Aorta (tissue), 5 donors: ENCODE measurements around the gene LRP5. TPM values are rescaled to one million over a fixed set of nuclear protein-coding genes. Genes with fewer than 3 reads are reported as not detected.

Experiments
- ATAC-seq: fragments of 200-7000 bp; cut with Tn5 transposase; one replicate; pipeline ENCODE4 v1.9.1; 2022; ENCODE audit warnings: moderate library complexity; ENCODE audit not compliant: low FRiP score
- DNase-seq, 2 donors: peaks; one replicate each; pipeline ENCODE4 v3.0.0-alpha.2; 2020
- H3K27ac ChIP-seq, 2 donors: one replicate each; pipeline ENCODE4 v1.5.1; 2013; ENCODE audit warnings: low read length in 2 of 2, mild to moderate bottlenecking in 2 of 2, moderate library complexity in 2 of 2, control low read depth in 1 of 2, inconsistent platforms in 1 of 2, low read depth in 1 of 2
- H3K27me3 ChIP-seq, 2 donors: one replicate each; pipeline ENCODE4 v1.6.1; 2013; ENCODE audit warnings: control low read depth in 1 of 2, low read length in 1 of 2, mild to moderate bottlenecking in 1 of 2, moderate library complexity in 1 of 2; ENCODE audit not compliant: insufficient read depth in 2 of 2, control insufficient read depth in 1 of 2
- H3K36me3 ChIP-seq, 2 donors: one replicate each; pipeline ENCODE4 v1.6.1; 2013; ENCODE audit warnings: control low read depth in 1 of 2, low read length in 1 of 2, mild to moderate bottlenecking in 1 of 2; ENCODE audit not compliant: insufficient read depth in 2 of 2, control insufficient read depth in 1 of 2
- H3K4me1 ChIP-seq, 2 donors: one replicate each; pipeline ENCODE4 v1.6.1; 2013; ENCODE audit warnings: low read length in 2 of 2, control low read depth in 1 of 2, mild to moderate bottlenecking in 1 of 2, moderate library complexity in 1 of 2; ENCODE audit not compliant: insufficient read depth in 2 of 2, control insufficient read depth in 1 of 2
- H3K4me3 ChIP-seq, 2 donors: one replicate each; pipeline ENCODE4 v1.5.1; 2013; ENCODE audit warnings: low read length in 2 of 2, control low read depth in 1 of 2, mild to moderate bottlenecking in 1 of 2
- H3K9me3 ChIP-seq: one replicate; pipeline ENCODE4 v1.6.1; 2013; ENCODE audit warnings: mild to moderate bottlenecking, low read length; ENCODE audit not compliant: control insufficient read depth
- WGBS, 2 donors: extraction: QIAGEN DNeasy Blood & Tissue Kit; methylation state at CpG; one replicate each; pipeline ENCODE4 v1.1.7; 2013; 5-methylcytosine and 5-hydroxymethylcytosine counted together
- intact Hi-C, 2 donors: fragments of 100-400 bp; cut with DNase I; formaldehyde crosslinking; loops; one replicate each; pipeline versions ENCODE4 v1.14.2 to v1.15.0; 2022
- polyA plus RNA-seq, 2 donors: library from polyadenylated mRNA; stranded (reverse); fragments of 200-250 nt; gene quantifications; one replicate each; pipeline ENCODE4 v1.2.3, GENCODE V29; 2013
- total RNA-seq, 2 donors: library from RNA; stranded (reverse); fragmentation: NEBNext Ultra II Directional; extraction: Animal tissue kit (Norgen Biotek cat#: 25700); gene quantifications; one replicate each; pipeline ENCODE4 v1.2.1, GENCODE V29; 2021
- donor health status: healthy with polysubstance abuse.
- donor health status: Bipolar disorder and iron deficiency.
- donor health status: DM: no; HTN: no; CAD: no.
- donor health status: DM: no; HTN: no; CAD: no.
- donor health status: DM: yes; HTN: yes; CAD: no.

Gene LRP5
- total and polyA plus RNA-seq, 4 donors, result 23.9 to 103 (median 69.5) TPM

GRCh38 chr11:68327586-68328370, 15.4 kb downstream of the LRP5 start:
- intact Hi-C loops, result no loop called here
- Histone ChIP-seq H3K36me3 (no peaks in the 10 kb centered on the region), H3K4me3 (no peak overlapping the region), H3K9me3 (no peaks in the 10 kb centered on the region), H3K4me1 (peaks cover 4 to 6% of the 10 kb centered on the region in 2 donors), H3K27ac (peak overlapping the region in 1 of 2 donors; percentile 14), H3K27me3 (no peaks in the 10 kb centered on the region)
- 23 to 26% methylated on average over 19 of the region's 19 CpGs for WGBS, 2 donors
- DNase-seq (no peak), ATAC-seq (no peak)

- intact Hi-C loops, result no loop called here
- no peak overlapping the region for H3K4me3 ChIP-seq
- DNase-seq (no peak), ATAC-seq (peak; percentile 13)
- no peaks in the 10 kb centered on the region for H3K36me3 ChIP-seq
- H3K4me1 ChIP-seq, result peaks cover 6% of the 10 kb centered on the region in 2 donors
- H3K27me3 ChIP-seq, result no peaks in the 10 kb centered on the region
- WGBS, 2 donors, result 32 to 35% methylated on average over 25 of the region's 25 CpGs
- H3K9me3 ChIP-seq, result no peaks in the 10 kb centered on the region
- H3K27ac ChIP-seq, result peak overlapping the region in 1 of 2 donors; percentile 73
Measured at GRCh38 chr11:68328374-68329091, 16.1 kb downstream of the LRP5 start.

- Histone ChIP-seq H3K4me3 (no peak overlapping the region), H3K27ac (no peak overlapping the region), H3K4me1 (peaks cover 6% of the 10 kb centered on the region in 2 donors), H3K36me3 (no peaks in the 10 kb centered on the region), H3K27me3 (no peaks in the 10 kb centered on the region), H3K9me3 (no peaks in the 10 kb centered on the region)
- no peak for DNase-seq
- intact Hi-C loops, result no loop called here
- WGBS, 2 donors, result 37 to 67% methylated on average over 7 of the region's 7 CpGs
- ATAC-seq, result no peak
Measured at GRCh38 chr11:68329536-68329935, 17.1 kb downstream of the LRP5 start.

GRCh38 chr11:68329978-68330699, 17.7 kb downstream of the LRP5 start:
- no peak overlapping the region for H3K4me3 ChIP-seq
- 46 to 56% methylated on average over 13 of the region's 13 CpGs for WGBS, 2 donors
- no peak for ATAC-seq
- peaks cover 6% of the 10 kb centered on the region in 2 donors for H3K4me1 ChIP-seq
- H3K9me3 ChIP-seq, result no peaks in the 10 kb centered on the region
- H3K27me3 ChIP-seq, result no peaks in the 10 kb centered on the region
- DNase-seq, result no peak
- intact Hi-C loops, result no loop called here
- no peak overlapping the region for H3K27ac ChIP-seq
- no peaks in the 10 kb centered on the region for H3K36me3 ChIP-seq

GRCh38 chr11:68330700-68331337, 18.4 kb downstream of the LRP5 start:
- Histone ChIP-seq H3K27ac (no peak overlapping the region), H3K4me1 (peaks cover 6% of the 10 kb centered on the region in 2 donors), H3K36me3 (no peaks in the 10 kb centered on the region), H3K27me3 (no peaks in the 10 kb centered on the region), H3K4me3 (no peak overlapping the region), H3K9me3 (no peaks in the 10 kb centered on the region)
- DNase-seq, result no peak
- WGBS, 2 donors, result 83 to 85% methylated on average over 16 of the region's 16 CpGs
- ATAC-seq, result no peak
- intact Hi-C loops, result no loop called here

GRCh38 chr11:68331338-68331947, 19.1 kb downstream of the LRP5 start:
- Histone ChIP-seq H3K4me3 (no peak overlapping the region), H3K27me3 (no peaks in the 10 kb centered on the region), H3K27ac (no peak overlapping the region), H3K9me3 (no peaks in the 10 kb centered on the region), H3K4me1 (peaks cover 6% of the 10 kb centered on the region in 2 donors), H3K36me3 (no peaks in the 10 kb centered on the region)
- ATAC-seq (no peak), DNase-seq (no peak)
- WGBS, 2 donors, result 75 to 78% methylated on average over 14 of the region's 14 CpGs
- intact Hi-C loops, result no loop called here

GRCh38 chr11:68332186-68332585, 19.8 kb downstream of the LRP5 start:
- Histone ChIP-seq H3K4me1 (peaks cover 6% of the 10 kb centered on the region in 2 donors), H3K9me3 (no peaks in the 10 kb centered on the region), H3K36me3 (no peaks in the 10 kb centered on the region), H3K4me3 (no peak overlapping the region), H3K27me3 (no peaks in the 10 kb centered on the region), H3K27ac (no peak overlapping the region)
- 90 to 94% methylated on average over 9 of the region's 9 CpGs for WGBS, 2 donors
- intact Hi-C loops, result no loop called here
- no peak for DNase-seq
- no peak for ATAC-seq

GRCh38 chr11:68333173-68333572, 20.8 kb downstream of the LRP5 start:
- H3K9me3 ChIP-seq, result no peaks in the 10 kb centered on the region
- H3K4me1 ChIP-seq, result peaks cover 0 to 10% of the 10 kb centered on the region in 2 donors
- ATAC-seq (no peak), DNase-seq (no peak)
- no peaks in the 10 kb centered on the region for H3K36me3 ChIP-seq
- intact Hi-C loops, result no loop called here
- no peak overlapping the region for H3K27ac ChIP-seq
- WGBS, 2 donors, result 19 to 26% methylated on average over 4 of the region's 4 CpGs
- H3K4me3 ChIP-seq, result no peak overlapping the region
- H3K27me3 ChIP-seq, result no peaks in the 10 kb centered on the region
